Lung (tissue), 12 donors: ENCODE results near the gene TRPC5OS. TPM values are rescaled to one million over a fixed set of nuclear protein-coding genes. Genes with fewer than 3 reads are reported as not detected.

ENCODE experiments used
- ATAC-seq: fragments of 200-7000 bp; cut with Tn5 transposase; one replicate; pipeline ENCODE4 v1.9.1; 2020; ENCODE audit warnings: moderate number of reproducible peaks; ENCODE audit not compliant: insufficient read depth, low FRiP score
- DNase-seq, 3 donors: peaks; one replicate each; pipeline ENCODE4 v3.0.0-alpha.2; 2013 to 2017
- H3K27ac ChIP-seq, 2 donors: one replicate each; pipeline ENCODE4 v1.5.1; 2013; ENCODE audit warnings: mild to moderate bottlenecking in 2 of 2, moderate library complexity in 2 of 2, control low read depth in 1 of 2, inconsistent platforms in 1 of 2, low read depth in 1 of 2, low read length in 1 of 2
- H3K27me3 ChIP-seq, 3 donors: one replicate each; pipeline ENCODE4 v1.5.1; 2013; ENCODE audit warnings: low read length in 2 of 3; ENCODE audit not compliant: control insufficient read depth in 3 of 3, insufficient read depth in 3 of 3
- H3K36me3 ChIP-seq, 4 donors: one replicate each; pipeline ENCODE4 v1.5.1; 2013; ENCODE audit warnings: low read length in 4 of 4, mild to moderate bottlenecking in 1 of 4, moderate library complexity in 1 of 4; ENCODE audit not compliant: control insufficient read depth in 4 of 4, insufficient read depth in 4 of 4
- H3K4me1 ChIP-seq, 5 donors: one replicate each; pipeline ENCODE4 v1.5.1; 2013; ENCODE audit warnings: low read length in 5 of 5, mild to moderate bottlenecking in 2 of 5, moderate library complexity in 1 of 5; ENCODE audit not compliant: control insufficient read depth in 5 of 5, insufficient read depth in 5 of 5
- H3K4me3 ChIP-seq: one replicate; pipeline ENCODE4 v1.5.1; 2013; ENCODE audit warnings: mild to moderate bottlenecking, control low read depth, moderate library complexity
- H3K9ac ChIP-seq, 2 donors: one replicate each; pipeline ENCODE4 v1.5.1; 2013; ENCODE audit warnings: low read length in 2 of 2, control low read depth in 1 of 2; ENCODE audit not compliant: insufficient read depth in 1 of 2
- H3K9me3 ChIP-seq, 4 donors: one replicate each; pipeline ENCODE4 v1.5.1; 2013; ENCODE audit warnings: low read length in 3 of 4, mild to moderate bottlenecking in 1 of 4, moderate library complexity in 1 of 4; ENCODE audit not compliant: control insufficient read depth in 4 of 4, insufficient read depth in 3 of 4
- WGBS, 2 donors: extraction: QIAGEN DNeasy Blood & Tissue Kit; methylation state at CpG; one replicate each; pipeline ENCODE4 v1.1.7; 2013; 5-methylcytosine and 5-hydroxymethylcytosine counted together
- polyA plus RNA-seq, 2 donors: library from polyadenylated mRNA; stranded (reverse); fragments of 200-250 nt; gene quantifications; one replicate each; pipeline ENCODE4 v1.2.1, GENCODE V29; 2013
- total RNA-seq, 2 donors: library from RNA; depleted of rRNA in 1 of 2; stranded (reverse); fragments of >200 nt in 1 of 2; gene quantifications; one replicate each; pipeline ENCODE4 v1.2.1, GENCODE V29; 2014 to 2021
- TF ChIP-seq, protein P1 (sequence below): IDR thresholded peaks from 2 replicates; pipeline ENCODE4 v1.5.1; 2012; ENCODE audit warnings: mild to moderate bottlenecking; ENCODE audit errors: control extremely low read depth, extremely low read depth
- donor health status: control.
- donor health status: control.
- donor health status: Bipolar disorder and iron deficiency.
- donor health status: healthy.
- donor health status: DM: yes; HTN: yes; CAD: no.

TRPC5OS gene
- total and polyA plus RNA-seq, 4 donors: not detected

DNA sequence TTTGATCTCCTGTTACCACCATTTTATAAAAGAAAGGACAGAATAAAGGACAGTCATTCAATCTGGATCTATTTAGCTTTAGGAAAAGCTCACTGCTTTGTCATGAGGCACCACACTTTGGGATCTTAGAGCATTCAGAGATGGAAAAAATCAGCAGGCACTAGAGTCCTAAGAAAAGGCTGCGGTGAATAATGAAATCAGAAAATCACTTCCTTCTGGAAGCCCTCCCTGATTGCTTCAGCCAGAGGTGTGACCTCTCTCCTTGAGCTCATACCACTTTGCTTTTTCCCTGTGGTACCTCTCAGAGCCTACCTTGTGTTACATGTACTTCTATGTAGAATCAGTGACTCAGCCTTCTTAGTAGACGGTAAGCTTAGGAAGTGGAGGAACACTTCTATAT lies 8.7 kb upstream of the TRPC5OS start:
- TF ChIP-seq, protein P1, sequence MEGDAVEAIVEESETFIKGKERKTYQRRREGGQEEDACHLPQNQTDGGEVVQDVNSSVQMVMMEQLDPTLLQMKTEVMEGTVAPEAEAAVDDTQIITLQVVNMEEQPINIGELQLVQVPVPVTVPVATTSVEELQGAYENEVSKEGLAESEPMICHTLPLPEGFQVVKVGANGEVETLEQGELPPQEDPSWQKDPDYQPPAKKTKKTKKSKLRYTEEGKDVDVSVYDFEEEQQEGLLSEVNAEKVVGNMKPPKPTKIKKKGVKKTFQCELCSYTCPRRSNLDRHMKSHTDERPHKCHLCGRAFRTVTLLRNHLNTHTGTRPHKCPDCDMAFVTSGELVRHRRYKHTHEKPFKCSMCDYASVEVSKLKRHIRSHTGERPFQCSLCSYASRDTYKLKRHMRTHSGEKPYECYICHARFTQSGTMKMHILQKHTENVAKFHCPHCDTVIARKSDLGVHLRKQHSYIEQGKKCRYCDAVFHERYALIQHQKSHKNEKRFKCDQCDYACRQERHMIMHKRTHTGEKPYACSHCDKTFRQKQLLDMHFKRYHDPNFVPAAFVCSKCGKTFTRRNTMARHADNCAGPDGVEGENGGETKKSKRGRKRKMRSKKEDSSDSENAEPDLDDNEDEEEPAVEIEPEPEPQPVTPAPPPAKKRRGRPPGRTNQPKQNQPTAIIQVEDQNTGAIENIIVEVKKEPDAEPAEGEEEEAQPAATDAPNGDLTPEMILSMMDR: no peak
- DNase-seq: no peak

DNA sequence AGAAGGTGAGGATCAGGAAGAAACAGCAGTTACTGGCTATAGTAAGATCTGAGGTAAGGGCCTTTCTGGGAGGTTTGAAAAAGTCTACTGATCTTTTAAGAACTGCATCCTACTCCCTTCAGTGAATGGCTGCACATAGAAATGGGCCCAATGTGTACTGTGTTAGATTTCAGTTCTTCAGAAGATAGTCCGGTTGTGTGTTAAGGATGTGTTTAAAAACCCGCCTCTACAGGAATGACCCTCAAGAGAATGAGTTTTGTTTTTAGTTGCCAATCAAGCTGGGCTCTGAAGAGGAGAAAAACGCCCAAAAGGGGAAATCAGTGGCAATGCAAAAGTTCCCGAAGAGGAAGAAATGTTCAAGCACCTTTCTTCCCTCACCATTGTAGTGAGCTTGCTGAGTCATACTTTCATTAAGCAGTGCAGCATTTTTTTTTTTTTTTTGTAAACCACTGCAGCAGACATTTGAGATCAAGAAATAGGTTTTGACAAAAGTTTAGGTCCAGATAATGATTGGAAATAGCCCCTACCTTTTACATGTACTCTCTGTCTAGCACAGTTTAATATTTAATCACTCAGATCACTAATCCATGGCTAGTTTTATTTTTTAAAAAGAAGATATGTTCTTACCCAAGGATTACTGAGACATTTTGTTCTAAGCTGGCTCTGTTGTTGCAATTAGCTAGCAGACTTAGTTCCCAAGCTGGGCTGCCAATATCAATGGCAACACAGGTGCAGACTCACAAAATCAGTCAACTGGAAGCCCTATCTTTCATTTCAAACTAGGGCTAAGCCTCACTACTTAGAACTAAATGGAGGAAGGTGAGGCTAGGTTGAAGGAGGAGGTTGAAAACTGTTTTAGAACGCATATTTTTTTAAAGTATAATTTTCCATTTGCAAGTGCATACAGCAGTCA lies 7.0 kb upstream of the TRPC5OS start:
- DNase-seq (peak in 1 of 3 donors; percentile 5), ATAC-seq (peak; percentile 43)
- TF ChIP-seq, protein P1: no peak
- WGBS, 2 donors: 20 to 23% methylated on average over 5 of the region's 5 CpGs
- Histone ChIP-seq H3K9ac (no peak overlapping the region), H3K4me3 (no peak overlapping the region), H3K4me1 (no peaks in the 10 kb centered on the region), H3K27ac (no peak overlapping the region), H3K27me3 (peaks cover 15 to 17% (median 17%) of the 10 kb centered on the region in 3 donors), H3K36me3 (no peaks in the 10 kb centered on the region), H3K9me3 (no peaks in the 10 kb centered on the region)

More for the DNA sequence above, 8.7 kb upstream of the TRPC5OS start:
- Histone ChIP-seq H3K9me3 (no peaks in the 10 kb centered on the region), H3K36me3 (no peaks in the 10 kb centered on the region), H3K9ac (no peak overlapping the region), H3K27ac (no peak overlapping the region), H3K4me1 (no peaks in the 10 kb centered on the region), H3K4me3 (no peak overlapping the region), H3K27me3 (peaks cover 13 to 23% (median 14%) of the 10 kb centered on the region in 3 donors)
- no peak for ATAC-seq
- 89 to 93% methylated on average over 2 of the region's 2 CpGs for WGBS, 2 donors

DNA sequence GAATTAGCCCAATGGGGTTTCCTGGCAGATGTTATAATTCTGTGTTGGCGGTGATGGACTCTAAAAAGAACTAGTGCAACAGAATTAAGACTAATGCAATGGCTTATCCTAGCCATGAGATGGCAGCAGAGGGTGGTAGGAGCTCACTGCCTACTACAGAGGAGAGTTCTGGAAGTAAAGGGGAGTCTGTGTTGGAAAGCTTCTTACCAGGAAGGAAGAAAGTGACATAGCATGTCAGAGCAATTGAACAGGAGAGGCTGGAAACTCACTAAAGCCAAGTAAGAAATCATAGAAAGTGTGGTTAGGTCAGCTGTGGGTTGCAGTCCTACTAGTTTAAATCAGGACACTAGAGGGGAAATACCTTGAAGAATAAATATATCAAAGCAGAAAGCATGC lies 6.3 kb upstream of the TRPC5OS start:
- H3K27me3 ChIP-seq: peaks cover 12 to 20% (median 18%) of the 10 kb centered on the region in 3 donors
- no peak overlapping the region for H3K4me3 ChIP-seq
- H3K9ac ChIP-seq: no peak overlapping the region
- peak; percentile 78 for ATAC-seq
- no peak overlapping the region for H3K27ac ChIP-seq
- WGBS, 2 donors: 14 to 19% methylated on average over 1 of the region's 1 CpG
- DNase-seq: peak; percentile 34 to 64 (median 39)
- H3K36me3 ChIP-seq: no peaks in the 10 kb centered on the region
- H3K9me3 ChIP-seq: no peaks in the 10 kb centered on the region
- TF ChIP-seq, protein P1: peak; percentile 49
- no peaks in the 10 kb centered on the region for H3K4me1 ChIP-seq
